ACHN (cell line): Measurements from ENCODE around the gene CRCP.

Experiments
- DNase-seq: peaks from one replicate; pipeline ENCODE4 v3.0.0-alpha.2; 2015
- in situ Hi-C: cut with HindIII; loops from 2 replicates; pipeline ENCODE4 v1.10.0; 2017; ENCODE audit warnings: low sequenced_read_pairs, low pct_ligation_motif_present, low pct_unique_long_range_greater_than_20kb

CRCP gene

DNA sequence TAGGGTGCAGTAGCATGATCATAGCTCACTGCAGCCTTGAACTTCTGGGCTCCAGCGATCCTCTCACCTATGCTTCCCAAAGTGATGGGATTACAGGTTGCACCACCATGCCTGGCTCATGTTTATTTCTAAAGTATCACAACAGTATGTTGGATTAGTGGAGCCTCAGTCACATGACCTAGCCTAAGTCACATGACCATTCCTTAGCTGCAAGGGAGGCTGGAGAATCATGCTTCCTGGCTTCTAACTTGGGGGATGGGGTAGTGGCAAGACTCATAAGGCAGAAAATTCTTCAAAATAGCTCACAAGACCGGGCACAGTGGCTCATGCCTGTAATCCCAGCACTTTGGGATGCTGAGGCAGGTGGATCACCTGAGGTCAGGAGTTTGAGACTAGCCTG is 63.6 kb downstream of the CRCP start:
- no peak for DNase-seq
- in situ Hi-C loops = no loop called here

DNA sequence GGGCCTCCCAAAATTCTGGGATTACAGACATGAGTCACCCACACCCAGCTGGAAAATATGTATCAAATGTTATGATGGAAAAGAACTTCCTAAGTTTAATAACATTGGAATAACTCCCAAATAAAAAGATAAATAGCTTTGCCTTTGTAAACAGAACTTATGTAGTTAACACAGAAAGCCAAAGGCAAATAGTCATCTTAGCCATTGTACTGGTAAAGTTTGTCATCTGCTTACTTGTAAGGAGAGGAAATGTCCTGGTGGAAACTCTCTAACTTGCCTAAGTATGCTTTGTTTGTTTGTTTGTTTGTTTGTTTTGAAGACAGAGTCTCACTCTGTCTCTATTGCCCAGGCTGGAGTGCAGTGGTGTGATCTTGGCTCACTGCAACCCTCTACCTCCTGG is 66.7 kb downstream of the CRCP start:
- DNase-seq = no peak
- in situ Hi-C loops = no loop called here

DNA sequence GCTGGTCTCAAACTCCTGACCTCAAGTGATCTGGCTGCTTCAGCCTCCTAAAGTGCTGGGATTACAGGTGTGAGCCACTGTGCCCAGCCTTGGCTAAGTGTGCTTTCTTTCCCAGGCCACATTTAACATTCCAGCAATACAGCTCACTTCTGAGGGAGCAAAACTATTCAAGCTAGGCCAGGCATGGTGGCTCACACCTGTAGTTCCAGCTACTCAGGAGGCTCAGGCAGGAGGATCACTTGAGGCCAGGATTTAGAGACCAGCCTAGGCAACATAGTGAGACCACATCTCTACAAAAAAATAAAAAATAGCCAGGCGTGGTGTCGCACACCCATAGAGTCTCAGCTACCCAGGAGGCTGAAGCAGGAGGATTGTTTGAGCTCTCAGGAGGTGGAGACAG is 67.2 kb downstream of the CRCP start:
- no peak for DNase-seq
- in situ Hi-C loops = no loop called here

DNA sequence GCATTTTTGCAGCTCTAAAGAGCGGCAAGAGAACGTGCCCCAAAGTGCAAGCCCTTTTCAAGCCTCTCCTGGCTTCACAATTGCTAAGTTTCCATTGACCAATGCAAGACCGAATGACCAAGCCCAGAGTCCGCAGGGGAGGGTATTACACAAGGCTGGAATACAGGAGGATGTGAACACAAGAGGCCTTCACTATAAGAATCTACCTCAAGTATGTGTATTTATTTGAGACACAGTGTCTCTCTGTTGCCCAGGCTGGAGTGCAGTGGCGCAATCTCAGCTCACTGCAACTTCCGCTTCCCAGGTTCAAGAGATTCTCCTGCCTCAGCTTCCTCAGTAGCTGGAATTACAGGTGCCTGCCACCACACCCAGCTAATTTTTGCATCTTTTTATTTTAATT is 68.3 kb downstream of the CRCP start:
- in situ Hi-C loops = no loop called here
- DNase-seq = no peak

DNA sequence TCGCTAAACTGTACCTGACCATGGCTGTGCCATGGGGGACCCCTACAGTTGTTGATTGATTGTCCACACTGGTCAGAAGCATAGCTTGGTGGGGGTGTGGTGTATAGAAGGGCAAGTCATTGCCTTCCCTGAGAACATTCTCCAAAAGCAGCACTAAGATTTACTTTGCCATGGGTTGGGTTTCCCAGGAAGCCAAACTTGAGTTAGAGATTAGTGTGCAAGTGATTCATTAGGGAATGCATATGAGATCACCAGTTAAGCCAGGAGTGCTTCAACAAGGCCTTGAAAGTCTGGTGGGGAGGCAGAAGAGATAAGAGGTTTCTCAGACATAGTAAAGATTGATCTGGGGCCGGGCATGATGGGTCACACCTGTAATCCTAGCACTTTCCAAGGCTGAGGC is 69.1 kb downstream of the CRCP start:
- in situ Hi-C loops = no loop called here
- DNase-seq = no peak

DNA sequence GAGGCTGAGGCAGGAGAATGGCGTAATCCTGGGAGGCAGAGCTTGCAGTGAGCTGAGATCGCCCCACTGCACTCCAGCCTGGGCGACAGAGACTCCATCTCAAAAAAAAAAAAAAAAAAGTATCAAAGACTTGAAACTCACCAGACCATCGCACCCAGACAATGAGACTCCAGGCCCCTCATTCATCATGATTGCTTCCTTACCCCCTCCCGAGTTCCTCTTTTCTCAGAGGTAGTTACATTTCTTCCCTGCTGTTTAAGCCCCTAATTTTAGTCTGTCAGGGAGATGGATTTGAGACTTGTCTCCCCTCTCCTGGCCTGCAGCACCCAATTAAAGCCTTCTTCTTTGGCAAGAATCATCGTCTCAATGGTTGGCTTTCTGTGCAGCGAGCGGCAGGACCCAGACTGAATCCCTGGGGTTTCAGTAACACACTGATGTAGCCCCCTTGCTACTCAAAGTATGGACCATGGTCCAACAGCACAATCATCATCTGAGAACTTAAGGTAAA is 71.1 kb downstream of the CRCP start:
- DNase-seq = no peak
- in situ Hi-C loops = no loop called here

DNA sequence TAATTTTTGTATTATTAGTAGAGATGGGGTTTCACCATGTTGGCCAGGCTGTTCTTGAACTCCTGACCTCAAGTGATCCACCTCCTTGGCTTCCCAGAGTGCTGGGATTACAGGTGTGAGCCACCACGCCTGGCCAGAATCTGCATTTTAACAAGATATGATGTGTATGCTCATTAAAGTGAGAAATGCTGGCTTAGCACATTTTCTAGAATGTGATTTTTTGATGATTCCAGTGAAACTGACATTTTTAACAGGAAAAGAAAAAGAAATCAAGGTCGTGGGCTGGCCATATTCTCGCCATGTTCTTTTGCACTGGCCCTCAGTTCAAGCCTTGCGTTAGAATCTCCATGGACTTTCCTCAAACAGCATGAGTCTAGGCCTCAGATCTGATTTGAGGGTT is 72.3 kb downstream of the CRCP start:
- no peak for DNase-seq
- in situ Hi-C loops = no loop called here

DNA sequence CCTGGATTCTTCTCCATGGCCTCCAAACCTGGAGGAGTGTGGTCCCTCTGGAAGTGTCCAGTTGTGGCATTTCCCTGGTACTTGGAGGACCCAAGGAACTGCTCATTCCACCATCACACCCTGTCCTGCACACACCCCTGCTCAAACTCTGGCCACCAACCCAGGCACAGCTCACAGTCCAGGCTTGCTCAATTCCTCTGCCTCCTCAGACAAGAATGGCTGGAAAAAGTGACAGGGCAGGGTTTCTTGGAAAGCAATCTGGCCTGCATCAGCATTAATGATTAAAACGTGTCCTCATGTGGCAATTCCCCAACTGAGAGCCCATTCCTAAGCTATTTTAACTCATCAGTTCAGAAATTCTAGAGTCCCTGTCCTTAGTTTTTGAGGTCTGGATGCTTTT is 73.3 kb downstream of the CRCP start:
- DNase-seq = no peak
- in situ Hi-C loops = no loop called here

DNA sequence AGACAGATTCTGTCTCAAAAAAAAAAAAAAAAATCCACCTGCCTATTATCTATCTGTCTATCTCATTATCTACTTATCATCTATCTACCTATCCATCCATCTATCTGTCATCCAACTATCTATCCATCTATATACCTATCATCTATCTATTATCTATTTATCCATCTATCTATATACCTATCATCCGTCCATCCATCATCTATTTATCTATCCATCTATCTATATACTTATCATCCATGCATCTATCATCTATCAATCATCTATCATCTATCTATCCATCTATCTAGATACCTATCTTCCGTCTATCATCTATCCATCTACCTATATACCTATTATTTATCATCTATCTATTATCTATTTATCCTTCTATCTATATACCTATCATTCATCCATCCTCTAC is 74.0 kb downstream of the CRCP start:
- in situ Hi-C loops = no loop called here
- DNase-seq = no peak

DNA sequence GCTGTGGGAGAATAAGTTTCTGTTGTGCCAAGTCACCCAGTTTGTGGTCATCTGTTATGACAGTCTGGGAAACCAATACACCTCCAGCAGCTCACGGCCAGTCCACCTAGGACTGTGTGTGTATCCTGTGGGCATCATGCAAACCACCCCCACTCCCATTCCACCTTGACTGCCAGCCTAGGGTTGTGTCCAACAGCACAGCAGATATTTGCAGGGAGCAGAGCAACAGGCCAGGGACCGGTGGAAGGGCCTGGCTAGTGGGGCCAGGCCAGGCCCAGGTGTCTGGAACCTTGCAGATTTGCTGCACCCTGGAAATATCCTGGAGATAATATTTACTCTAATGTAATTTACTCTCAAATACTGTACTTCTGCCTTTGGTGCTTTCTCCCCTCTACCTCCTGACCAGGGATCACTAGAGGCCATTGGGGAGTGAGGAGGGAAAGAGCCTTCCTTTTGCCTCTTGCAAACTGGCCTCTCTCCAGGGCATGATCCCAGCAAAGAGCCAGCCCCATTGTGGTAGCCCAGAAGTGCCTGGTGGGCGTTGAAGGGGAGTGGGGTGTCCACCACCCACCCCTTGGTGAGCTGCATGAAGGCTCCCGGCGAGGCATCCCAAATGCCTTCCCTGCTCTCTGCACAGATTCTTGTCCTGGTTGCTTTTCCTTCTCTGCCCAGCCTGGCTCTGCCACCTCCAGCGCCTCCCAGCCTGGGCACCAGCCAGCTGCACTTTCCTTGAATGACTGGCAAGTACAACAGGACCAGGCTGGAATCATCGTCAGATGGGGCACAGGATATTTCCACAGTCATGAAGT is 75.3 kb downstream of the CRCP start:
- no peak for DNase-seq
- in situ Hi-C loops = no loop called here

DNA sequence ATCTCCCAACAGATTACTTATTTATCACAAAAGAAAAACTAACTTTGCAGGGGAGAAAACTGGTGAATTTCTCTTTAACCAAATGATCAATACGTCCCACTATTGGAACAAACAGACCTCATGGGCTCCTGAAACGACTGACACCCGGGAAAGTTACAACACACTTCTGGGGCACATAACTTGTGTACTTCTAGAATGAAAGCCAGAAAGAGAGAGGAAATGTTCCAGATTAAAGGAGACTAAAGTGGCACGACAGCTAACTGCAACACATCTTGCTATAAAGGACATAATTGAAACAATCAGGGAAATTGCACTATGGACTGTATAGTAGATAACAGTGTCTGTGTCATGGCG is 75.8 kb downstream of the CRCP start:
- DNase-seq = no peak
- in situ Hi-C loops = no loop called here

DNA sequence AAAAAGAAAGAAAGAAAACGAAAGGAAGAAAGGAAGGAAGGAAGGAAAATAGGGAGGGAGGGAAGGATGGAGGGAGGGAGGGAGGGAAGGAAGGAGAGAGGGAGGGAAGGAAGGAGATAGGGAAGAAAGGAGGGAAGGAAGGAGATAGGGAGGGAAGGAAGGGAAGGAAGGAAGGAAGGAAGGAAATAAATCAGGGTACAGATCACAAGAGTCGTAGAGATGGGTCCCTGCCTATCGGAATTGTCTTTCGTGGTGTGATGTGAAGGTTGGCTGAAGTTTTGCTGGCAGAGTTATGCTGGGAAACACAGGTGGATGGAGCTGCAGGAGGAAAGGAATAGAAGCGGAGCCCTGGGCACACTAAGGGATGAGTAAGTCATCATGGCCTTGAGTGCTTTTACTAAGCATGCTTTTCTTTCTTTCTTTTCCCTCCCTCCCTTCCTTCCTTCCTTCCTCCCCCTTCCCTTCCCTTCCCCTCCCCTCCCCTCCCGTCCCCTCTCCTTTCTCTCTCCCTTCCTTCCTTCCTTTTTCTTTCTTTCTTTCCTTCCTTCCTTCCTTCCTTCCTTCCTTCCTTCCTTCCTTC is 78.6 kb downstream of the CRCP start:
- no peak for DNase-seq
- in situ Hi-C loops = no loop called here

DNA sequence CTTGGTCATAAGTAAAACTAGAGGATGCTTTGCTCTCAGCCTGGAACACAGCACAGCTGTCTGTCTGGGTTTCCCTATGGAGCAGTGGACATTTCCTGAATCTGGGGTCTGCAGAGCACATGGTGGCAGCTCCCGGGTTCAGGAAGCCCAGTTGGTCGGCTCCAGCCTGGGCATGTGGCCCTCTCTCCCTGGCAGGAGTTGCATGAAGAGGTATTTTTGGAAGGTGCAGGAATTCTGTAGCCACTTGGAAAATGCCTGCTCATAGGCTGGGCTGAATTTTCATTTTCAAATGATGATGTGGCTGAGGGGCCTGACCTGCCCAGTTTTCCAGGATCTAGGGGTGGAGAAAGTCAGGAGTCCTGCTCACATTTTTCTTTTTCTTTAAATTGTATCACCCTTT is 83.8 kb downstream of the CRCP start:
- in situ Hi-C loops = no loop called here
- DNase-seq = no peak

DNA sequence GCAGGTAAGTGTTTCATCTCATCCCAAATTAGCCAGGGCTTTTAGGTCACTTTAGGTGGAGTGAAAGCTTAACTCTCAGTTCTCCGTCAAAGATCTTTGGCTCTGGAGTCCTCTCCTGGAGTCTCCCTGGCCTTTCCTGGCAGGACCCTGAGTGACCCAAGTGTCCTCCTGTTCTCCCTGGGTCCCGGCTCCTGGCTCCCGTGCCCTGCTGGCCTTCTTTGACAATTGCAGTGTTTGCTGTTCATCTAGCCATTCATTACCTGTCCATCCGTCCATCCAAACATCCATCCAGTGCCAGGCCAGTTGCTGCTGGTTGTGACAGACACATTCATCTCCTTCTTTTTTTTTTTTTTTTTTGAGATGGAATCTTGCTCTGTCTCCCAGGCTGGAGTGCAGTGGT is 84.3 kb downstream of the CRCP start:
- in situ Hi-C loops = no loop called here
- no peak for DNase-seq

DNA sequence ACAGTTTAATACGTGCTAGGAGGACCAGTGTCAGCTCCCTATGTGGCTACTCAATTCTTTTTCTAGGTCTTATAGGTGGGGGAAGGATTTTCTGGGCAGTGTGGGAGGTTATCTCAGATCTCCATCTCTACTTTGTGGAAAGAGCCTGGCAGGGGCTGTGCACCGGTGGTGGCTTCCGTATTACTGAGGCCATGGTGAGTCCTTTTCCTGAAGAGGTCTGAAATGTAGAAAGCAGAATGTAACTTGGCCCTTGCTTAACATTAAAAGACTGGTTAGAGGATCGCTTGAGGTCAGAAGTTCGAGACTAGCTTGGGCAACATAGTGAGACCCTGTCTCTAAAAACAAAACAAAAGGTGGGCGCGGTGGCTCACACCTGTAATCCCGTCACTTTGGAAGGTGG is 87.8 kb downstream of the CRCP start:
- DNase-seq = no peak
- in situ Hi-C loops = no loop called here
